PC-9 (cell line): Measurements from ENCODE around the gene CHRM3.

ENCODE experiments used
- CTCF ChIP-seq: fragments of 200-600 bp; sonication (generic); conservative IDR thresholded peaks from 2 replicates; pipeline ENCODE4 v1.6.1; 2017; ENCODE audit warnings: mixed run types, antibody characterized with exemption, mild to moderate bottlenecking, moderate library complexity
- EZH2 ChIP-seq: fragments of 200-600 bp; sonication (generic); IDR thresholded peaks from 2 replicates; pipeline ENCODE4 v1.8.0; 2017; ENCODE audit warnings: antibody characterized with exemption, low read depth

- TF ChIP-seq CTCF = no peak
- no peak for TF ChIP-seq EZH2
Measured at GRCh38 chr1:239434181-239434580, 47.8 kb downstream of the CHRM3 start.
